Spleen (tissue), 7 donors: ENCODE measurements around the gene PP2D1.

Experiments
- POLR2A ChIP-seq, 3 donors: fragments of 450-650 bp; IDR thresholded peaks; one replicate each; pipeline ENCODE4 v1.5.1; 2017; ENCODE audit warnings: antibody characterized with exemption in 3 of 3, mild to moderate bottlenecking in 1 of 3
- TF ChIP-seq, protein P1 (sequence below), 11 experiments: fragments of 200-600 bp in 7 of 11; fragments of 450-650 bp in 4 of 11; sonication (generic) in 4 of 11; IDR thresholded peaks in 8 of 11; conservative IDR thresholded peaks in 3 of 11; 1 replicate in 7 of 11; 2 replicates in 4 of 11; pipeline versions ENCODE4 v1.4.0 to v1.8.0; 2016 to 2021; ENCODE audit warnings: antibody characterized with exemption in 11 of 11, inconsistent platforms in 4 of 11, mild to moderate bottlenecking in 1 of 11
- donor health status: DM: no; HTN: no; CAD: no; lungs with moderate emphysema.
- donor health status: DM: no; HTN: no; CAD: no.
- donor health status: DM: no; HTN: no; CAD: no.

DNA sequence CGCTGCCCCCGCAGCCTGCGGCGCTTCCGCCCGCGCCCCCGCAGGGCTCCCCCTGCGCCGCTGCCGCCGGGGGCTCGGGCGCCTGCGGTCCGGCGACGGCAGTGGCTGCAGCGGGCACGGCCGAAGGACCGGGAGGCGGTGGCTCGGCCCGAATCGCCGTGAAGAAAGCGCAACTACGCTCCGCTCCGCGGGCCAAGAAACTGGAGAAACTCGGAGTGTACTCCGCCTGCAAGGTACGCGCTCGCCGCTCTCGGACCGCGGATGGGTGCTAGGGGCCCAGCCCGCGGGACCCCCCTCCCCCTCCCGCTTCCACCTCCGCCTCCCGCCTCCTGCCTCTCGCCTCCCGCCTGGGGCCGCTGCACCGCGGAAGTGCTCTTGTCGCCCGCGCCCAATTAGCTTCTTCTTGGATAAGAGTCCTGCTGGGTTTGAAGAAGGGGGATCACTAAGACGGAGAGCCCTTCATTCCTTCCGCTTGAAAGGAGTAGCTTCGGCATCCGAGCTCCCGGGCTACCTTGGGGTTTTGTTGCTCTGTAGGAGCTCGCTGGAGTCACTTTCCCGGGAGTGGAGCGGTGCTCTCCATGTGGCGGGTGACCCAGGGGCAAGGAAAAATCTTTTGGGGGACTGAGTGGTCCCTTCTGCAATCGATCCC, 28.6 kb upstream of the PP2D1 start:
- TF ChIP-seq, protein P1, sequence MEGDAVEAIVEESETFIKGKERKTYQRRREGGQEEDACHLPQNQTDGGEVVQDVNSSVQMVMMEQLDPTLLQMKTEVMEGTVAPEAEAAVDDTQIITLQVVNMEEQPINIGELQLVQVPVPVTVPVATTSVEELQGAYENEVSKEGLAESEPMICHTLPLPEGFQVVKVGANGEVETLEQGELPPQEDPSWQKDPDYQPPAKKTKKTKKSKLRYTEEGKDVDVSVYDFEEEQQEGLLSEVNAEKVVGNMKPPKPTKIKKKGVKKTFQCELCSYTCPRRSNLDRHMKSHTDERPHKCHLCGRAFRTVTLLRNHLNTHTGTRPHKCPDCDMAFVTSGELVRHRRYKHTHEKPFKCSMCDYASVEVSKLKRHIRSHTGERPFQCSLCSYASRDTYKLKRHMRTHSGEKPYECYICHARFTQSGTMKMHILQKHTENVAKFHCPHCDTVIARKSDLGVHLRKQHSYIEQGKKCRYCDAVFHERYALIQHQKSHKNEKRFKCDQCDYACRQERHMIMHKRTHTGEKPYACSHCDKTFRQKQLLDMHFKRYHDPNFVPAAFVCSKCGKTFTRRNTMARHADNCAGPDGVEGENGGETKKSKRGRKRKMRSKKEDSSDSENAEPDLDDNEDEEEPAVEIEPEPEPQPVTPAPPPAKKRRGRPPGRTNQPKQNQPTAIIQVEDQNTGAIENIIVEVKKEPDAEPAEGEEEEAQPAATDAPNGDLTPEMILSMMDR (IDR thresholded peaks at IDR 0.05 in 8 of 11, conservative IDR thresholded peaks at IDR 0.05 in 3 of 11), result peak in 7 of 11 experiments; percentile 8 to 45 (median 20)
- peak in 1 of 3 donors; percentile 24 for TF ChIP-seq POLR2A (IDR thresholded peaks at IDR 0.05)
